SK-N-SH (cell line): ENCODE data around the gene ANKRD2. TPM values are rescaled to one million over a fixed set of nuclear protein-coding genes. Genes with fewer than 3 reads are reported as not detected.
A peak's percentile ranks its signal among the peaks of the same experiment; 100 is the strongest.

Experiments
- CTCF ChIA-PET: fragments of 300-600, 350-600 bp; formaldehyde crosslinking; extraction: SDS; loops from one replicate; lab custom pipeline; 2021; lab: Yijun Ruan, JAX
- POLR2A ChIA-PET: fragments of 350-600 bp; sonication (Branson Sonifier 250); formaldehyde crosslinking; extraction: SDS; loops from one replicate; lab custom pipeline; 2020; ENCODE audit warnings: antibody characterized with exemption, inconsistent platforms; lab: Yijun Ruan, JAX
- DNase-seq: peaks from one replicate; pipeline ENCODE4 v3.0.0; 2012
- H2AFZ ChIP-seq: fragments of 200-600 bp; sonication (generic); 2 replicates; pipeline ENCODE4 v1.8.1; 2016; ENCODE audit warnings: antibody characterized with exemption, mild to moderate bottlenecking, low read depth
- H3F3A ChIP-seq: fragments of 200-600 bp; sonication (generic); replicated peaks from 2 replicates; pipeline ENCODE3; 2016; ENCODE audit warnings: antibody characterized with exemption, mild to moderate bottlenecking; ENCODE audit not compliant: insufficient read depth
- H3K27ac ChIP-seq, 2 experiments: fragments of 200-500 bp in 1 of 2; fragments of 200-600 bp in 1 of 2; sonication (Bioruptor generic) in 1 of 2; sonication (generic), shearing (Covaris generic) in 1 of 2; 2 replicates each; pipeline versions ENCODE4 v1.5.1 to v1.6.1; 2014 to 2016; ENCODE audit warnings: low read depth in 2 of 2, inconsistent platforms in 1 of 2, low read length in 1 of 2, mild to moderate bottlenecking in 1 of 2, mixed read lengths in 1 of 2
- H3K27me3 ChIP-seq: fragments of 200-600 bp; sonication (generic), shearing (Covaris generic); 2 replicates; pipeline ENCODE4 v1.6.1; 2016; ENCODE audit warnings: mixed run types; ENCODE audit not compliant: insufficient read depth
- H3K36me3 ChIP-seq, 2 experiments: fragments of 200-500 bp in 1 of 2; fragments of 200-600 bp in 1 of 2; sonication (Bioruptor generic) in 1 of 2; sonication (generic) in 1 of 2; replicated peaks in 1 of 2; 2 replicates each; pipeline versions ENCODE3 to v1.5.1; 2014 to 2016; ENCODE audit warnings: low read length in 1 of 2, mild to moderate bottlenecking in 1 of 2; ENCODE audit not compliant: insufficient read depth in 2 of 2, control insufficient read depth in 1 of 2
- H3K4me1 ChIP-seq, 2 experiments: fragments of 200-500 bp in 1 of 2; fragments of 200-600 bp in 1 of 2; sonication (Bioruptor generic) in 1 of 2; sonication (generic), shearing (Covaris generic) in 1 of 2; 2 replicates each; pipeline versions ENCODE4 v1.5.1 to v1.6.1; 2014 to 2016; ENCODE audit warnings: low read depth in 1 of 2, low read length in 1 of 2, mixed run types in 1 of 2; ENCODE audit not compliant: insufficient read depth in 2 of 2, control insufficient read depth in 1 of 2
- H3K4me2 ChIP-seq: fragments of 200-600 bp; sonication (generic), shearing (Covaris generic); 2 replicates; pipeline ENCODE4 v1.6.1; 2017; ENCODE audit warnings: mixed run types
- H3K4me3 ChIP-seq, 2 experiments: fragments of 200-500 bp in 1 of 2; fragments of 200-600 bp in 1 of 2; sonication (Bioruptor generic) in 1 of 2; sonication (generic), shearing (Covaris generic) in 1 of 2; 2 replicates each; pipeline versions ENCODE4 v1.5.1 to v1.8.1; 2014 to 2016; ENCODE audit warnings: low read depth in 2 of 2, inconsistent platforms in 1 of 2, low read length in 1 of 2, mild to moderate bottlenecking in 1 of 2, mixed read lengths in 1 of 2, moderate library complexity in 1 of 2
- H3K79me2 ChIP-seq: fragments of 200-600 bp; sonication (generic); 2 replicates; pipeline ENCODE4 v1.8.1; 2017; ENCODE audit warnings: mild to moderate bottlenecking; ENCODE audit not compliant: insufficient read depth
- H3K9ac ChIP-seq: fragments of 200-600 bp; sonication (generic); 2 replicates; pipeline ENCODE4 v1.6.1; 2017; ENCODE audit warnings: mixed run types
- H3K9me2 ChIP-seq: fragments of 200-600 bp; sonication (generic); 2 replicates; pipeline ENCODE4 v1.6.1; 2017; ENCODE audit warnings: mixed run types
- H3K9me3 ChIP-seq: fragments of 200-600 bp; sonication (generic); 2 replicates; pipeline ENCODE4 v1.6.1; 2017; ENCODE audit warnings: mixed run types, mild to moderate bottlenecking, moderate library complexity
- H4K20me1 ChIP-seq: fragments of 200-600 bp; sonication (generic); 2 replicates; pipeline ENCODE4 v1.6.1; 2017; ENCODE audit warnings: mild to moderate bottlenecking, mixed run types; ENCODE audit not compliant: insufficient read depth
- GABPA ChIP-seq: IDR thresholded peaks from 2 replicates; pipeline ENCODE4 v1.4.0; 2012; ENCODE audit warnings: low read depth, mild to moderate bottlenecking
- RAD21 ChIP-seq: IDR thresholded peaks from 2 replicates; pipeline ENCODE4 v1.6.1; 2012; ENCODE audit warnings: mild to moderate bottlenecking, low read length
- RXRA ChIP-seq: IDR thresholded peaks from 2 replicates; pipeline ENCODE4 v1.4.0; 2012; ENCODE audit warnings: low read depth, mild to moderate bottlenecking, borderline replicate concordance
- TCF12 ChIP-seq: IDR thresholded peaks from 2 replicates; pipeline ENCODE4 v1.4.0; 2012
- WGBS: methylation state at CpG from one replicate; pipeline ENCODE4 v1.1.6; 2017; ENCODE audit warnings: low lambda C conversion rate; 5-methylcytosine and 5-hydroxymethylcytosine counted together
- polyA plus RNA-seq, 3 experiments: library from polyadenylated mRNA; depleted of rRNA; stranded (reverse); fragments of >200 nt; gene quantifications; 2 replicates each; pipeline ENCODE4 v1.2.3, GENCODE V29; 2012
- TF ChIP-seq, protein P1 (sequence below): IDR thresholded peaks from 2 replicates; pipeline ENCODE4; 2012
- TF ChIP-seq, protein P2 (sequence below): IDR thresholded peaks from 2 replicates; pipeline ENCODE4 v1.6.1; 2012; ENCODE audit warnings: mild to moderate bottlenecking, low read depth, low read length, moderate library complexity
- TF ChIP-seq, protein P3 (sequence below): fragments of 200-600 bp; sonication (generic); IDR thresholded peaks from 2 replicates; pipeline ENCODE4 v1.6.1; 2017; ENCODE audit warnings: antibody characterized with exemption, mild to moderate bottlenecking, moderate library complexity

Gene ANKRD2
- polyA plus RNA-seq, 1 of the 3 experiments (the other 2 are of a cell fraction), result 0.72 TPM

GRCh38 chr10:97601268-97602215, 29.0 kb downstream of the ANKRD2 start:
- no peaks in the 10 kb centered on the region for H3K9me2 ChIP-seq
- peaks cover 10% of the 10 kb centered on the region for H3F3A ChIP-seq
- peak; percentile 66 for DNase-seq
- H3K9me3 ChIP-seq, result no peaks in the 10 kb centered on the region
- no peak overlapping the region for H3K9ac ChIP-seq
- ChIA-PET CTCF (interaction anchor here (0.9 to 1.5 kb wide), 2 partner anchors 29 to 111 kb away, joined by 3 to 9 read pairs; partner anchors contain the start of gene ANKRD2), POLR2A (no interaction called here)
- H3K36me3 ChIP-seq, result no peaks in the 10 kb centered on the region
- no peak overlapping the region for H3K27ac ChIP-seq
- H3K4me3 ChIP-seq, result no peak overlapping the region
- H3K79me2 ChIP-seq, result no peaks in the 10 kb centered on the region
- 88% methylated on average over 18 of the region's 21 CpGs for WGBS
- no peak for TF ChIP-seq RAD21
- TF ChIP-seq, protein P1, sequence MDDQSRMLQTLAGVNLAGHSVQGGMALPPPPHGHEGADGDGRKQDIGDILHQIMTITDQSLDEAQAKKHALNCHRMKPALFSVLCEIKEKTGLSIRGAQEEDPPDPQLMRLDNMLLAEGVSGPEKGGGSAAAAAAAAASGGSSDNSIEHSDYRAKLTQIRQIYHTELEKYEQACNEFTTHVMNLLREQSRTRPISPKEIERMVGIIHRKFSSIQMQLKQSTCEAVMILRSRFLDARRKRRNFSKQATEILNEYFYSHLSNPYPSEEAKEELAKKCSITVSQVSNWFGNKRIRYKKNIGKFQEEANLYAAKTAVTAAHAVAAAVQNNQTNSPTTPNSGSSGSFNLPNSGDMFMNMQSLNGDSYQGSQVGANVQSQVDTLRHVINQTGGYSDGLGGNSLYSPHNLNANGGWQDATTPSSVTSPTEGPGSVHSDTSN, result no peak
- TF ChIP-seq, protein P2, sequence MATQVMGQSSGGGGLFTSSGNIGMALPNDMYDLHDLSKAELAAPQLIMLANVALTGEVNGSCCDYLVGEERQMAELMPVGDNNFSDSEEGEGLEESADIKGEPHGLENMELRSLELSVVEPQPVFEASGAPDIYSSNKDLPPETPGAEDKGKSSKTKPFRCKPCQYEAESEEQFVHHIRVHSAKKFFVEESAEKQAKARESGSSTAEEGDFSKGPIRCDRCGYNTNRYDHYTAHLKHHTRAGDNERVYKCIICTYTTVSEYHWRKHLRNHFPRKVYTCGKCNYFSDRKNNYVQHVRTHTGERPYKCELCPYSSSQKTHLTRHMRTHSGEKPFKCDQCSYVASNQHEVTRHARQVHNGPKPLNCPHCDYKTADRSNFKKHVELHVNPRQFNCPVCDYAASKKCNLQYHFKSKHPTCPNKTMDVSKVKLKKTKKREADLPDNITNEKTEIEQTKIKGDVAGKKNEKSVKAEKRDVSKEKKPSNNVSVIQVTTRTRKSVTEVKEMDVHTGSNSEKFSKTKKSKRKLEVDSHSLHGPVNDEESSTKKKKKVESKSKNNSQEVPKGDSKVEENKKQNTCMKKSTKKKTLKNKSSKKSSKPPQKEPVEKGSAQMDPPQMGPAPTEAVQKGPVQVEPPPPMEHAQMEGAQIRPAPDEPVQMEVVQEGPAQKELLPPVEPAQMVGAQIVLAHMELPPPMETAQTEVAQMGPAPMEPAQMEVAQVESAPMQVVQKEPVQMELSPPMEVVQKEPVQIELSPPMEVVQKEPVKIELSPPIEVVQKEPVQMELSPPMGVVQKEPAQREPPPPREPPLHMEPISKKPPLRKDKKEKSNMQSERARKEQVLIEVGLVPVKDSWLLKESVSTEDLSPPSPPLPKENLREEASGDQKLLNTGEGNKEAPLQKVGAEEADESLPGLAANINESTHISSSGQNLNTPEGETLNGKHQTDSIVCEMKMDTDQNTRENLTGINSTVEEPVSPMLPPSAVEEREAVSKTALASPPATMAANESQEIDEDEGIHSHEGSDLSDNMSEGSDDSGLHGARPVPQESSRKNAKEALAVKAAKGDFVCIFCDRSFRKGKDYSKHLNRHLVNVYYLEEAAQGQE, result 0 out of 2 replicates have a peak, but pooled peaks have one; percentile 52
- TF ChIP-seq TCF12, result no peak
- no peak for TF ChIP-seq GABPA
- TF ChIP-seq, protein P3, sequence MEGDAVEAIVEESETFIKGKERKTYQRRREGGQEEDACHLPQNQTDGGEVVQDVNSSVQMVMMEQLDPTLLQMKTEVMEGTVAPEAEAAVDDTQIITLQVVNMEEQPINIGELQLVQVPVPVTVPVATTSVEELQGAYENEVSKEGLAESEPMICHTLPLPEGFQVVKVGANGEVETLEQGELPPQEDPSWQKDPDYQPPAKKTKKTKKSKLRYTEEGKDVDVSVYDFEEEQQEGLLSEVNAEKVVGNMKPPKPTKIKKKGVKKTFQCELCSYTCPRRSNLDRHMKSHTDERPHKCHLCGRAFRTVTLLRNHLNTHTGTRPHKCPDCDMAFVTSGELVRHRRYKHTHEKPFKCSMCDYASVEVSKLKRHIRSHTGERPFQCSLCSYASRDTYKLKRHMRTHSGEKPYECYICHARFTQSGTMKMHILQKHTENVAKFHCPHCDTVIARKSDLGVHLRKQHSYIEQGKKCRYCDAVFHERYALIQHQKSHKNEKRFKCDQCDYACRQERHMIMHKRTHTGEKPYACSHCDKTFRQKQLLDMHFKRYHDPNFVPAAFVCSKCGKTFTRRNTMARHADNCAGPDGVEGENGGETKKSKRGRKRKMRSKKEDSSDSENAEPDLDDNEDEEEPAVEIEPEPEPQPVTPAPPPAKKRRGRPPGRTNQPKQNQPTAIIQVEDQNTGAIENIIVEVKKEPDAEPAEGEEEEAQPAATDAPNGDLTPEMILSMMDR, result no peak
- no peak for TF ChIP-seq RXRA
- H3K4me2 ChIP-seq, result no peak overlapping the region
- no peak overlapping the region for H2AFZ ChIP-seq
- no peaks in the 10 kb centered on the region for H4K20me1 ChIP-seq
- peaks cover 9 to 12% of the 10 kb centered on the region in 2 experiments; a peak in 3 of 4 replicates for H3K4me1 ChIP-seq
- H3K27me3 ChIP-seq, result no peaks in the 10 kb centered on the region
